ENCODE results near the gene LCLAT1.
"Not testable (repeated sequence)": the region's sequence is repeated elsewhere in the genome, so short reads cannot be mapped to it uniquely, and the experiment has no call there.

Gene LCLAT1

DNA sequence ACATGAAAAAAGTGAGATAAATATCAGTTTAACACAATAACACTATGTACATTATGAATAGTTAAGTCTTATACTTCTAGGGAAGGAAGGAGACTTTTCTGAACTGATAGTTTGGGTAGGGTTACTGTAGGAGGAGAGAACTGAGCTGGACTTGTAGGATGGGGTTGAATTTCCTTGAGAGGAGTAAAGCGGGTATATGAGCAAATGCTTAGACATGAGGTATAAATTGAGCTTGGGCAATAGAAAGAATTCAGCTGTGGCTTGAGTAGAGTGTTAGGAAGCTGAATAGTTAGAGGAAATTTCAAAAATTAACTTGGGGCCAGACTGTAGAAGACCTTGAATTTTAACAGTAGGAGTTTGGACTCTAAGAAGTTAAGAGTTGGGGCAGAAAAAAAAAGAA is 45.1 kb downstream of the LCLAT1 start:
- DNase-seq: no peak

DNA sequence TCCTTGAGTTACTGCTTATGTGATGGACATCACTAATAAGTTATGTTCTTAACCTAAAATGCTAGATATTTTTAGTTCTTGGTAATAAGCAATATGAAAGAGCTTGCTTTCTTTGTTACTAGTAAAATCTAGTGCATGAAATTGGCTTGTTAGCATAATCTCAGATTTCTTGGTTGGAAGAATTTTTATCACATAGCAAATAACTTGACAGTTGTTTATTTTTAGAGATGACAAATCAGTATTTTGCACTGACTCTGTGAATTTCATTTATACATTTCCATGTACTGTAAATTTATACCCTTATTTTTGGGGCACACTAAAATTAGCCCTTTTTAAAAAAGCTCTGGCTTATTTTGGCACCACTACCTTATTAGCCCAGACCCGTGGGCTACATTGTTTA is 45.6 kb downstream of the LCLAT1 start:
- DNase-seq: no peak

DNA sequence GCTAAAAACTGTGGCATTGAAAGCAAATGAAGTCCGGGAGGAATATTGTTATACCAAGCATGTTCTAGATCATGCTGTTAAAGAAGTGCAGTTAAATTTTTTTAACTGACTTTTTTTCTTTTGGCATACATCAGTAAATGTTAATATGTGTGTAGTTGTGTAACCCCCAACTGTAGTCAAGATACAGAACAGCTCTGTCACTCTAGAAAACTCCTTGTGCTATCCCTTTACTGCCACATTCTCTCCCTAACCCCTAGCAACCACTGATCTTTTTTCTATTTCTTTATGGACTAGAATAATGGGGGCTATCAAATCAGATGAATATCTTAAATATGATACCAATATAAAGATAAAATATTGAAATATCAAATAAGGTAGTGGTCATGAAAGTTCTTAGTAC is 46.4 kb downstream of the LCLAT1 start:
- no peak for DNase-seq

DNA sequence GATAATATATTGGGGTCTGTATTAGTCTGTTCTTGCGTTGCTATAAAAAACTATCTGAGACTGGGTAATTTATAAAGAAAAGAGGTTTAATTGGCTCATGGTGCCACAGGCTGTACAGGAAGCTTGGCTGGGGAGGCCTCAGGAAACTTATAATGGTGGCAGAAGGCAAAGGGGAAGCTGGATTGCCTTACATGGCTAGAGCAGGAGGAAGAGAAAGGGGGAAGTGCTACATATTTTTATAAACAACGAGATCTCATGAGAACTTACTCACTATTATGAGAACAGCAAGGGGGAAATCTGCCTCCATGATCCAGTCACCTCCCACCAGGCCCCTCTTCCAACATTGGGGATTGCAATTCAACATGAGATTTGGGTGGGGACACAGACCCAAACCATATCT is 48.9 kb downstream of the LCLAT1 start:
- DNase-seq: not testable (repeated sequence)

DNA sequence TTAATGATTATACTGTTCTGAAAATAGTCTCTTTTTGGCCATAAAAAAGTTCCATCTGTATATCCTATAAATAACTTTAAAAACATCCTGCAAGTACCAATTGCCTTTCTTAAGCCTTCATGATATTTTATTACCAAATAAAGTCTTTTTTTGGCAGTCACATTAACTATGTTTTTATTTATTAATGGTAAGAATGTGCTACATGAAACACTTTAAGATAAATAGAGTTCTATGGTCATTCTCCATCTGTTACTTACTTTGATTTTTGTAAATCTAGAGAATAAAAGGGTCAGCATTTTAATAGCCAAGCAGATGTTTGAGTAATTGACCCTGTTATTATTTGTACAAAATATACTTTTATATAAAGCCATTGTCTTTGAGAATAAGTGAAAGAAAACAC is 52.6 kb downstream of the LCLAT1 start:
- DNase-seq: no peak

DNA sequence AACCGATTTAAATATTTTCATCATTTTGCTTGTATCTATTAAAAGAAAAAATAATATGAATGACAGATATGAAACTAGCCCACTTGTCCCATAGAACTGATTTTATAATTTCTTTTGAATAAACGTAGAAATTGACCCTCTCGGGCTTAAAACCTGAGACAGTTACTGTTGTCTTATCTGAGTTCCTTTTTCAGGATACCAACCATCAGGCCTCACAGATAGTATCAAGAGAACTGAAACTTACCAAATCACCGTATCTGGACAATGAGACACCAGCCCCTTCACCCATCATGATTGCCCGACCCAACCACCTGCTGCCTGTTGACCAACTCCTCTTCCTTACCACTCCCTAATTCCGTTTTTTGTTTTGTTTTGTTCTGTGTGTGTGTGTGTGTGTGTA is 53.7 kb downstream of the LCLAT1 start:
- DNase-seq: no peak

DNA sequence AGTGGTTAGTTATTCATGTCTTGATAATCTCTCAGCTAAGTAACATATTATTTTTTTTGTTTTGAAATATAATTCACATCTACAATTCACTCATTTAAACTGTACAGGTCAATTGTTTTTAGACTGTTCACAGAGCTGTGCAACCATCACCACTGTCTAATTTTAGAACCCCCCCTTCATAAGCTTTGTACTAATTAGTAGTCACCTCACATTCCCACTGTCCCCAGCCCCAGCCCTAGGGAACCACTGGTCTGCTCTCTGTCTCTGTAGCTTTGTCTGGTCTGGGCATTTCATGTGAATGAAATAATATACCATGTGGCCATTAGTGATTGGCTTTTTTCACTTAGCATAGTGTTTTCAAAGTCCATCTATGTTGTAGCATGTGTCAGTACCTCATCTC is 55.3 kb downstream of the LCLAT1 start:
- no peak for DNase-seq

DNA sequence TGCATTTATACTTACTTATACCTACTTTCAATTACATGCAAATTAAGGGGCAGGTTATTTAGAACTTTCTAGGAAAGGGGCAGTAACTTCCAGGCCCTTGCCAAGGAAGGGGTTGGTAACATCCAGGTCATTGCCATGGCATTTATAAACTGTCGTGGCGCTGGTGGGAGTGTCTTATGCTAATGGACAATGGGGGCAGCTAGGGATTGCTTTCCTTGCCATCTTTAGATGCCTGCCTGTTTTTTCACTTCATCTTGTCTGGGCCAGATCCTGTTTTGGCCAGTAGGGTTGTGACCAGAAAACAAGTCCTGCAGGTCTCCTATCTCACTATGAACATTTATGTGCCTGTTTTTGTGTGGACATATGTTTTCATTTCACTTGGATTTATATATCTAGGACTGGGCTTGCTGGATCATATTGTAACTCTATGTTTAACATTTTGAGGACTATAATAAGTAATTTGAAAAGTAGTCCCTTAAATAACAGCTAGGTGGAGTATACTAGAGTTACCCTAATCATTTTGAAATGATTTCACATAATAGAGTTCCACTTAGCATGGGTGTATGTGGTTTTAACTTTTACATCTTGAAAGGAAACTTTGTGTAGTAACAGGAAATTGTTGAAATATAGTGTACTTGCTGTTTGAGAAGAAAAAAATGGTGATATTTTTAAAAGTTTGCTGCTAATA is 56.1 kb downstream of the LCLAT1 start:
- no peak for DNase-seq

DNA sequence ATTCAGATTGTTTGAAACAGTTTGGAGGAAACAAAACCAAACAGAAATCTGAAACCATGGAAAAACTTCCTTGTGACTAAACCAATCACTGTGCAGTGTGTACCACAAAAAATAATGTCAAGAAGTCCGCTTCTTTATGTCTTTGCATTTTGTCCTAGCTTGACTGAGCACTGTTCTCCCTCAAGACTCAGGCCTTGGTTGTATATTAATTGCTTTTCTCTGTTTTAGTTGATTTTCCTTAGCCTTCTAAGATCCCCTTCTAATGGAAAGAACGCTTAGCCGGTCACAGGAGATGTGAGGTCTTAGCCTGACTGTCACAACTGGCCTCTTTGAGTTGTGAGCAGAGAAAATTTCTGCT is 56.6 kb downstream of the LCLAT1 start:
- no peak for DNase-seq

DNA sequence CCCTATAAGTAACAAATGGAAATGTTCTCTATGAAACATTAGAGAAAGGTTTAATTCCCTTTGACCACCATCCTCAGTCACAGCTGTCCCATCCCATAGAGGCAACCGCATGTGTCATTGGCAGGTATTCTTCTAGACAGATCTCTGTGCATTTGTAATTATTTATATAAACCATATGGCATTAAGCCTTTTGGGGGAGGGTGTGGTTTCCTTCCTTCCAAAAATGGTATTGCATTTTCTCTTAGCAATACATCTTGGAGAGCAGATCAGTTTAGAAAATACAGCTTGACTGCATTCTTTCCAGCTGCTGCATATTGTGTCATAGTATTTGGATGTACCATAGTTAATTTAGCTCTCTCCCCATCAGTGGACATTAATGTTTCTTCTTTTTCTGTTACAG is 57.7 kb downstream of the LCLAT1 start:
- peak; percentile 56 for DNase-seq

DNA sequence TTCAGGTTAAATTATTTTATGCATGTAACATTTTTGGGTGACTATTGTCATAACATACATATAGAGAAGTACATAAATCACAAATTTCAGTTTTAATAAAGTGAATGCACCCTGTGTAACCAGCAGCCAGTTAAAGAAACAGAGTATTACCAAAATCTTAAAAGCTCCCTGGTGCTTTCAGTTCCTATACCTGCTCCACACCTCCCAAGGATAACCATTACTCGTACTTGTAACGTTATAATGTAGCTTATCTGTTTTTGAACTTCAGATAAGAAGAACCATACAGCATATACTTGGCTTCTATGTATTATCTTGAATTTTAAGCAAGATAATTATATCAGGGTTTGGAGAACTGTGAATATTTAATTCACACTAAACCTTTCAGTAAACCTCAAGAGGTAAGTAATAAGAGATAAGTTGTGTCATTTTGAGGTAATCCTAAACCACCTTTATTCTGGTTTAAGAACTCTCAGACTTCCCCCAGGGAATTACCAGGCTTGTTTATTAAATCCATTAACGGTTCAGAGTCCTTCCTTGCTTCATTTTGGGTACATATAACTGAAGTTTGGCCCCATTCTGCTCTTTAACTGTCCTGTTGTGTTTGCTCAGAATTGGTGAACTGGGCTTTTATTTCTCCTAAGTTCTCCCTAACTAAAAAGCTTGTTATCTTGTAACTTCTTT is 58.6 kb downstream of the LCLAT1 start:
- peak; percentile 72 for DNase-seq

DNA sequence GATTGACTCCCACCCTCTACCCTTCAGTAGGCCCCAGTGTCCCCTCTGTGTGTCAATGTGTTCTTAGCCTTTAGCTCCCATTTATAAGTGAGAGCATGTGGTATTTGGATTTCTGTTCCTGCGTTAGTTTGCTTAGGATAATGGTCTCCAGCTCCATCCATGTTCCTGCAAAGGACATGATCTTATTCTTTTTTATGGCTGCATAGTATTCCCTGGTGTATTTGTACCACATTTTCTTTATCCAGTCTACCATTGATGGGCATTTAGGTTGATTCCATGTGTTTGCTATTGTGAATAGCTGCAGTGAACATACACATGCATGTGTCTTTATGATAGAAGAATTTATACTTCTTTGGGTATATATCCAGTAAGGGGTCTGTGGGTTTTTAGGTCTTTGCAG is 60.4 kb downstream of the LCLAT1 start:
- not testable (repeated sequence) for DNase-seq

DNA sequence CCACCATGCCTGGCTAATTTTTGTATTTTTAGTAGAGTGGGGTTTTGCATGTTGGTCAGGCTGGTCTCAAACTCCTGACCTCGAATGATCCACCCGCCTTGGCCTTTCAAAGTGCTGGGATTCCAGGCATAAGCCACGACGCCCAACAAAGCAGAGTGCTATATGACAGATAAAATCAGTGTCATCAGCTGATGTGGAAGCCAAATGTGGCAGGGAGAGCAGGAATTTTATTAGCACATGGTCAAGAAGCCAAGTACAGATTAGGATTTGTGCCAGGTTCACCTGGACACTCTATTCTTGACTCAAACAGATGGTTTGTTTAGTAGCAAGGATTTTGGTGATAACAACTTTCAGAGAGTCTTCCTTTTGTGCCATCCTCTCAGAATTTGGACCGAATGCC is 62.7 kb downstream of the LCLAT1 start:
- no peak for DNase-seq

DNA sequence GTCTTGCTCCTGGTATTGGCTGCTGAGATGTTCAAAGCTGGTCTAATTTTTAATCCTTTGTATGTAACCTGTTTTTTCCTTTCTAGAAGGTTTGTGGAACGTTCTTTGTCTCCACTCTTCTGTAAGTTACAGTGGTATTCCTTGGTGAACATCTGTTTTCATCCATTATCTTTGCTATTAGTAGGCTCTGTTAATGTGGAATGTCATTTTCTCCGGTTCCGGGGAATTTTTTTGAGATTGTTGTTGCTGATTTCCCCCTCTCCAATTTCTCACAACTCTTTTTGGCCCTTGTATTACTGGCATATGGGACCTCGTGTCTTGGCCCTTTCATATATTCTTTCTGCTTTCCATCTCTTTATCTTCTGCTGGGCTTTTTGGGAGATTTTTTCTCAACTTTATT is 63.4 kb downstream of the LCLAT1 start:
- DNase-seq: no peak

DNA sequence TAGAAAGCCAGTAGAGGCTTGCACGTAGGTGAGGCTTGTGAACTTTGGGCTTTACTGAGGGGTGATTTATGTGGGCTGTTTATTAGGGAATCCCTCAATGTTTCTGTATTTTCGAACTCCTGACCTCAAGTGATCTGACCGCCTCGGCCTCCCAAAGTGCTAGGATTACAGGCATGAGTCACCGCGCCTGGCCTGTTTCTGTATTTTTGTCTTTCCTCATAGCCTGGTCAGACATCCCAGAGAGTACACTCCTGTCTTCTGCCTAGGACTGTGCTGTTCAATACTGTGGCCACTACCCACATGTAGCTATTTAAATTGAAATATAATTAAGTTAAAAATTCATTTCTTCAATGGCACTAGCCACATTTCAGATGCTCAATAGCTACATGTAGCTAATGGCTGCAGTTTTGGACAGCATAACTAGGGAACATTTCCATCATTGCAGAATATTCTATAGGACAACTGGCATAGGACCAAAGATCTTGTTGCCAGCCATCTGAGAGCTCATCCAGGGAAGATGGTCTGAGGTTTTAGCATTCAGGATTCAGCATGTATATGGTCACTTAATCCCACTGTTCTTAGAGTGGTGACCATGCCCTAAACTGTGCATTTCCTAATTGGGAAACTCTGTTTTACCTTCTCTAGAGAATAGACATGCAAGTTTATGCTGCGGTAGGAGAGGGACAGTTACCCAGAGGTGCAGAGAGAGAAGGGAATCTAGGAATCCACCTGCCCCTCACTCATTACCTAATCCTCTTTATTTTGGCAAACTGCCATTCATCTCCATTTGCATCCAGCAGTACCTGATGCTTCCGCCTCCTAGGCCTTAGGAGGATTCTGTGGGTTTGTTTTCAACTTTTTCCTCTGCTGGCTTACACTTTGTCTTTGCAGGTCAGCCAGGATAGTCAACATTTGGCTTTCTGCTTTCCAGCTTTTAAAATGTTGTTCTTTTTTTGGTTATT is 64.4 kb downstream of the LCLAT1 start:
- DNase-seq: peak; percentile 75

DNA sequence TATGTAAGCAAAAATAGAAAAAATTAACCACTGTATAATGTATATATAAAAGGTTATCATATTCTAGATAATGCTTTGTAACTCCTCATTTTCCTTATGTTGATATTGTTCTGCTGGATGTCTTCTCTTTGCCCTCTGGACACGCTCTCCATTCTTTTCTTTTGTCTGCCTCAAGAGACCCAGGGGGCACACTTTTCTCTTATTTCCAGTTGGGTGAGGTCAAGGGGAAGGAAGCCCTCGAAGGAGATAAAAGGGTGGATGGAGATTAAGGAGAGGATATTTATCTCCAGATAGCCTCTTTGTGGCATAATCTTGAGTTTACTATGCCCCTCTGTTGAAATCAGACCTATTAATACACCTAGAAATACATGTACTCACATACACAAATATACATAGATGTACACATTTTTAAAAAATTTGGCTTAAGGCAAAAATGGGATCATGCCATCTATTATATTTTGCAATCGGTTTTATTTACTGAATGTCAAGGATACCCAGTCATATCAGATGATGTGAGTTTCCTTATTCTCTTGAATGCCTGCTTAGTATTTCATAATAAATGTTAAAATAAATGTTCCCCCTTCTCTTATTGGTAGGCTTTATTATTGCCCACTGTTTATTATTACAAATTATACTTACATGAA is 65.3 kb downstream of the LCLAT1 start:
- no peak for DNase-seq

DNA sequence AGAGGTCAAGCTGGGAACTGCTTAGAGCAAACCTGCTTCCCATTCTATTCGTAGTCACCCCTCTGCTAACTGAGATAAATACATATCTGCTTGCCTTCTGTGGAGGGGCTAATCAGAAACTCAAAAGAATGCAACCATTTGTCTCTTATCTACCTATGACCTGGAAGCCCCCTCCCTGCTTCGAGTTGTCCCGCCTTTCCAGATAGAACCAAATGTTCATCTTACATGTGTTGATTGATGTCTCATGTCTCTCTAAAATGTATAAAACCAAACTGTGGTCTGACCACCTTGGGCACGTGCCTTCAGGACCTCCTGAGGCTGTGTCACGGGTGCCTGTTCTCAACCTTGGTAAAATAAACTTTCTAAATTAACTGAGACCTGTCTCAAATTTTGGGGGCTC is 66.6 kb downstream of the LCLAT1 start:
- not testable (repeated sequence) for DNase-seq

DNA sequence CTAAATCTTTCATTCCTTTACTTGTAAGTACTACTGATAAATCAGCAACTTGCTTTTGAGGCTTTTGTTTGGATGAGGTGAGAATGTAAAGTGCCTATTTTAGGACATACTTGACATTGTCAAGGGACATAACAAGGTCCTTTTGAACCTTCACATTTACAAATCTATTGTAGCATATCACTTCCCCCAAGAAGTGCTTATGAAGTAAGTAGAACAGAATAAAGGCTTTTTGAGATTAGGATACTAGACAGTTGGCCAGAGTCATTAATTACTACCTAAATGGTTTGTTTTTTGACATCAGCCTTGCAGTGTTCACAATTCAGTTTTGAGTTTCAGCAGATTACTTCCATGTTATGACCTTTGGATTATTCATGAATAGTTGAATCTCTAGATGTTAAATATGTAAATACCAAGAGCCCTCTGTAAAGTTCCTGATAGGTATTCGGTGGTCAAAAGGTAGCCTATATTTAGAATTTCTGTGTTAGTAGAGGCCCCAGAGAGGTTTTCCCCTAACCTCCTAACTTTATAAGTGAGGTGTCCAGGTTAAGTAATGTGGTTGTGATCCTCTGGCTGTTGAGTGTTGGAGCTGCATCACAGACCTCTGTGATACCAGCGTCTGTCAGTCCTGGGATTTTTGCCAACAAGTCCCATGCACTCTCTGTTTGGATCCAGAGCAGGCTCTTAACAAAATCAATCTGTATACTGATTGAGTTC is 67.2 kb downstream of the LCLAT1 start:
- DNase-seq: peak; percentile 33

DNA sequence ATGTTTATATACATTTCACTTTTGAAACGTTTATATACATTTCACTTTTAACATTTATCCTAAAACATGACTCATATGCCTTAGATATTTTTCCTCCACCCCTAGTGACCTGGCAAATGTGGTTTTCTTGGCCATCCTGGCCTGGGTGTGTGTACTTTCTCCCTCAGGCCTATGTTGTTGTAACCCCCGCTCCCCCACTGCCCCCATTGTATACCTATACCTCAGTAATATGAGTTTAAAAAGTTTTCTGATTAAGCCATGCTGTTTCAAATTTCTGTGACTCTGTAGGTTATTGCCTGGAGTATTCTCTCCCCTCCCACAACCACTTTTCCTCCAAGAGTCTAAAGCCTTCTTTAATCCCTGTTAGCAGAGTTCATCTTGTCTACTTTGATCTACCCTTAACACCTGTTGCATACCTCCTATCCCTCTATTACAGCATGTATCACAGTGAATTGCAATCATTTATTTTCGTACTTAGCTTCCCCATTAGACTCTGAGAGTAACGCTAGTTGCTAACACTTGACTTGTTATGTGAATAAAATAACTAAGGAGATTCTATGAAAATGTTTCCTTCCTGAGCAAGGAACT is 67.9 kb downstream of the LCLAT1 start:
- no peak for DNase-seq

DNA sequence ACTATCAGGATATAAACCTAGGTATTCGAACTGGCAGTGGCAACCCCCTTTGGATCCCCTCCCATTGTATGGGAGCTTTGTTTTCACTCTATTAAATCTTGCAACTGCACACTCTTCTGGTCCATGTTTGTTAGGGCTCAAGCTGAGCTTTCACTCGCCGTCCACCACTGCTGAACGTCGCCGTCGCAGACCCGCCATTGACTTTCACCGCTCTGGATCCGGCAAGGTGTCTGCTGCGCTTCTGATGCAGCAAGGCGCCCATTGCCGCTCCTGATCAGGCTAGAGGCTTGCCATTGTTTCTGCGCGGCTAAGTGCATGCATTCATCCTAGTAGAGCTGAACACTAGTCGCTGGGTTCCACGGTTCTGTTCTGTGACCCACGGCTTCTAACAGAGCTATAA is 69.1 kb downstream of the LCLAT1 start:
- no peak for DNase-seq

DNA sequence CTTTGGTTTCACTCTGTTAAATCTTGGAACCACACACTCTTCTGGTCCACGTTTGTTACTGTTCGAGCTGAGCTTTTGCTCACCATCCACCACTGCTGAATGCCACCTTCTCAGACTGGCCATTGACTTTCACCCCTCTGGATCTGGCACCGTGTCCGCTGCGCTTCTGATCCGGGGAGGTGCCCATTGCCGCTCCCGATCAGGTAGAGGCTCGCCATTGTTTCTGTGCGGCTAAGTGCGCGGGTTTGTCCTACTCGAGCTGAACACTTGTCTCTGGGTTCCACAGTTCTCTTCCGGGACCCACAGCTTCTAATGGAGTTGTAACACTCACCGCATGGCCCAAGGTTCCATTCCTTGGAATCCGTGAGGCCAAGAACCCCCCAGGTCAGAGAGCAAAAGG is 72.8 kb downstream of the LCLAT1 start:
- no peak for DNase-seq

DNA sequence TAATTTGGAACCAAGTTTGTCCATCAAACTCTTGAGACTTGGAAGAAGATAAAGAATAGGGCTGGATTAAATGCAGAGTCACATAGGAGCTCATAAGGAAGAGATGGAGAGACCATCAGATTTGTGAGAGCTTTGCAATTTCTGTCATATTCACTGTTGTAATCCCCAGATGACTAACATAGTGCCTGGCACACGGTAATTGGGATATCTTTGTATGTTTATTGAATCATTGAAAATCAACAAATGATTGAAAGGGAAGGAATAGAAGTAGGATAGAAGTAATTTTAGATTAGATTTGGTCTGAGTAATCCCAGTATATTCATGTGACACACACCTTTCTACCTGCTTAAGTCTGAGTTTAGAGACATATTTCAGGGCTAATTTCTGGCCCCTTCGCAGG is 75.4 kb downstream of the LCLAT1 start:
- DNase-seq: no peak
